ACC112 (cell line): ENCODE data around the gene NT5C2.

ENCODE experiments used
- H2AFZ ChIP-seq: fragments of 200-600 bp; sonication (generic); one replicate; pipeline ENCODE4 v1.6.0; 2017; ENCODE audit warnings: antibody characterized with exemption, low read length; ENCODE audit not compliant: unreplicated experiment
- H3K27ac ChIP-seq: fragments of 200-600 bp; sonication (generic); 2 replicates; pipeline ENCODE4 v1.5.1; 2014; ENCODE audit warnings: low read depth, mild to moderate bottlenecking, antibody characterized with exemption, low read length, moderate library complexity
- H3K27me3 ChIP-seq: fragments of 200-600 bp; sonication (generic); 2 replicates; pipeline ENCODE4 v1.6.1; 2014; ENCODE audit warnings: mild to moderate bottlenecking, antibody characterized with exemption, low read length, moderate library complexity, mixed read lengths; ENCODE audit not compliant: insufficient read depth
- H3K36me3 ChIP-seq: fragments of 200-600 bp; sonication (generic); 2 replicates; pipeline ENCODE4 v1.6.1; 2016; ENCODE audit warnings: mild to moderate bottlenecking, antibody characterized with exemption, low read length, moderate library complexity, mixed read lengths; ENCODE audit not compliant: insufficient read depth
- H3K4me1 ChIP-seq: fragments of 200-600 bp; sonication (generic); one replicate; pipeline ENCODE4 v1.6.1; 2016; ENCODE audit warnings: low read length, mixed read lengths; ENCODE audit not compliant: insufficient read depth, unreplicated experiment, control insufficient read depth
- H3K4me3 ChIP-seq: fragments of 200-600 bp; sonication (generic); 2 replicates; pipeline ENCODE4 v1.5.1; 2014; ENCODE audit warnings: mild to moderate bottlenecking, low read depth, low read length
- H3K79me2 ChIP-seq: fragments of 200-600 bp; sonication (generic); one replicate; pipeline ENCODE4 v1.6.0; 2016; ENCODE audit warnings: low read length; ENCODE audit not compliant: control insufficient read depth, unreplicated experiment, insufficient read depth

Gene NT5C2

GRCh38 chr10:103124420-103125096 is 68.5 kb downstream of the NT5C2 start:
- no peak overlapping the region for H3K27ac ChIP-seq
- H3K4me3 ChIP-seq: no peak overlapping the region
- H3K27me3 ChIP-seq: no peaks in the 10 kb centered on the region
- no peaks in the 10 kb centered on the region for H3K79me2 ChIP-seq
- no peaks in the 10 kb centered on the region; the same call in 1 of the 2 replicates for H3K36me3 ChIP-seq
- H2AFZ ChIP-seq: no peak overlapping the region
- peaks cover 21% of the 10 kb centered on the region for H3K4me1 ChIP-seq

- Histone ChIP-seq H3K4me3 (no peak overlapping the region), H3K27me3 (no peaks in the 10 kb centered on the region), H3K36me3 (no peaks in the 10 kb centered on the region; the same call in 1 of the 2 replicates), H3K27ac (no peak overlapping the region), H3K79me2 (peaks cover 3% of the 10 kb centered on the region), H3K4me1 (peaks cover 21% of the 10 kb centered on the region), H2AFZ (no peak overlapping the region)
Measured at GRCh38 chr10:103123282-103124024, 69.6 kb downstream of the NT5C2 start.

GRCh38 chr10:103120977-103121735 is 71.9 kb downstream of the NT5C2 start:
- Histone ChIP-seq H3K4me3 (no peak overlapping the region), H3K27ac (peak overlapping the region; percentile 35; the same call in 1 of the 2 replicates), H3K36me3 (no peaks in the 10 kb centered on the region; the same call in 1 of the 2 replicates), H2AFZ (no peak overlapping the region), H3K4me1 (peaks cover 21% of the 10 kb centered on the region), H3K79me2 (peaks cover 3% of the 10 kb centered on the region), H3K27me3 (no peaks in the 10 kb centered on the region)

- H3K4me1 ChIP-seq: peaks cover 21% of the 10 kb centered on the region
- H3K4me3 ChIP-seq: no peak overlapping the region
- no peaks in the 10 kb centered on the region for H3K36me3 ChIP-seq
- peaks cover 3% of the 10 kb centered on the region for H3K79me2 ChIP-seq
- no peaks in the 10 kb centered on the region for H3K27me3 ChIP-seq
- no peak overlapping the region for H2AFZ ChIP-seq
- no peak overlapping the region for H3K27ac ChIP-seq
Measured at GRCh38 chr10:103120546-103120945, 72.5 kb downstream of the NT5C2 start.

GRCh38 chr10:103117247-103117646 is 75.8 kb downstream of the NT5C2 start:
- no peaks in the 10 kb centered on the region for H3K27me3 ChIP-seq
- no peak overlapping the region for H3K27ac ChIP-seq
- H3K36me3 ChIP-seq: no peaks in the 10 kb centered on the region
- H3K4me3 ChIP-seq: no peak overlapping the region
- H3K79me2 ChIP-seq: peaks cover 5% of the 10 kb centered on the region
- peaks cover 16% of the 10 kb centered on the region for H3K4me1 ChIP-seq
- no peak overlapping the region for H2AFZ ChIP-seq

GRCh38 chr10:103114876-103115275 is 78.2 kb downstream of the NT5C2 start:
- no peaks in the 10 kb centered on the region for H3K36me3 ChIP-seq
- H2AFZ ChIP-seq: no peak overlapping the region
- H3K4me3 ChIP-seq: no peak overlapping the region
- no peak overlapping the region for H3K27ac ChIP-seq
- H3K4me1 ChIP-seq: peaks cover 18% of the 10 kb centered on the region
- H3K27me3 ChIP-seq: no peaks in the 10 kb centered on the region
- H3K79me2 ChIP-seq: peaks cover 14% of the 10 kb centered on the region

- Histone ChIP-seq H3K4me1 (peaks cover 18% of the 10 kb centered on the region), H3K36me3 (no peaks in the 10 kb centered on the region), H2AFZ (no peak overlapping the region), H3K27ac (no peak overlapping the region), H3K4me3 (no peak overlapping the region), H3K79me2 (peaks cover 12% of the 10 kb centered on the region), H3K27me3 (no peaks in the 10 kb centered on the region)
Measured at GRCh38 chr10:103111918-103112877, 80.9 kb downstream of the NT5C2 start.

- H3K27me3 ChIP-seq: no peaks in the 10 kb centered on the region
- H3K4me3 ChIP-seq: no peak overlapping the region
- H3K36me3 ChIP-seq: 0 out of 2 replicates have a peak, but pooled peaks cover 3% of the 10 kb centered on the region
- no peak overlapping the region for H3K27ac ChIP-seq
- no peak overlapping the region for H2AFZ ChIP-seq
- H3K4me1 ChIP-seq: peaks cover 18% of the 10 kb centered on the region
- H3K79me2 ChIP-seq: peaks cover 12% of the 10 kb centered on the region
Measured at GRCh38 chr10:103111031-103111917, 81.8 kb downstream of the NT5C2 start.

- H2AFZ ChIP-seq: no peak overlapping the region
- peaks cover 7% of the 10 kb centered on the region for H3K36me3 ChIP-seq
- no peak overlapping the region for H3K4me3 ChIP-seq
- peaks cover 18% of the 10 kb centered on the region for H3K4me1 ChIP-seq
- H3K27ac ChIP-seq: no peak overlapping the region
- no peaks in the 10 kb centered on the region for H3K27me3 ChIP-seq
- peaks cover 12% of the 10 kb centered on the region for H3K79me2 ChIP-seq
Measured at GRCh38 chr10:103110407-103110806, 82.7 kb downstream of the NT5C2 start.
